GM10248 (cell line): ENCODE data around the gene H2AZ1.

Source experiments
- CTCF ChIA-PET: fragments of 300-600 bp; sonication (Branson Sonifier 250); formaldehyde crosslinking; extraction: SDS; loops from one replicate; lab custom pipeline; 2021; ENCODE audit warnings: antibody characterized with exemption; lab: Yijun Ruan, JAX
- POLR2A ChIA-PET: fragments of 350-650 bp; sonication (Branson Sonifier 250); formaldehyde crosslinking; extraction: SDS; loops from one replicate; lab custom pipeline; 2020; ENCODE audit warnings: antibody characterized with exemption; lab: Yijun Ruan, JAX
- DNase-seq: peaks from one replicate; pipeline ENCODE4 v3.0.0; 2012; ENCODE audit errors: extremely low spot score
- TF ChIP-seq, protein P1 (sequence below): IDR thresholded peaks from 2 replicates; pipeline ENCODE4 v1.5.1; 2012; ENCODE audit warnings: mild to moderate bottlenecking, low read depth; ENCODE audit errors: extremely low read depth, missing control alignments, control extremely low read depth

The H2AZ1 gene

GRCh38 chr4:99949999-99950912, at the start of gene H2AZ1:
H2AZ1 (minus strand) TSS chr4:99950275; CDS start chr4:99950170, 105 bp downstream.
- TF ChIP-seq, protein P1, sequence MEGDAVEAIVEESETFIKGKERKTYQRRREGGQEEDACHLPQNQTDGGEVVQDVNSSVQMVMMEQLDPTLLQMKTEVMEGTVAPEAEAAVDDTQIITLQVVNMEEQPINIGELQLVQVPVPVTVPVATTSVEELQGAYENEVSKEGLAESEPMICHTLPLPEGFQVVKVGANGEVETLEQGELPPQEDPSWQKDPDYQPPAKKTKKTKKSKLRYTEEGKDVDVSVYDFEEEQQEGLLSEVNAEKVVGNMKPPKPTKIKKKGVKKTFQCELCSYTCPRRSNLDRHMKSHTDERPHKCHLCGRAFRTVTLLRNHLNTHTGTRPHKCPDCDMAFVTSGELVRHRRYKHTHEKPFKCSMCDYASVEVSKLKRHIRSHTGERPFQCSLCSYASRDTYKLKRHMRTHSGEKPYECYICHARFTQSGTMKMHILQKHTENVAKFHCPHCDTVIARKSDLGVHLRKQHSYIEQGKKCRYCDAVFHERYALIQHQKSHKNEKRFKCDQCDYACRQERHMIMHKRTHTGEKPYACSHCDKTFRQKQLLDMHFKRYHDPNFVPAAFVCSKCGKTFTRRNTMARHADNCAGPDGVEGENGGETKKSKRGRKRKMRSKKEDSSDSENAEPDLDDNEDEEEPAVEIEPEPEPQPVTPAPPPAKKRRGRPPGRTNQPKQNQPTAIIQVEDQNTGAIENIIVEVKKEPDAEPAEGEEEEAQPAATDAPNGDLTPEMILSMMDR, result no peak
- ChIA-PET CTCF (interaction anchor here (1.1 to 2.7 kb wide), 7 partner anchors 9 to 143 kb away, joined by 3 to 11 read pairs (median 3); no protein-coding TSS in a partner anchor), POLR2A (interaction anchor here (1.0 to 1.5 kb wide), 5 partner anchors 12 to 143 kb away, joined by 3 to 7 read pairs (median 5); partner anchors contain the start of genes DAPP1 and LAMTOR3)
- peak; percentile 97 for DNase-seq

- TF ChIP-seq, protein P1, result peak; percentile 39
- ChIA-PET POLR2A (interaction anchor here (0.6 kb wide), 1 partner anchor 19 kb away, joined by 4 read pairs; no protein-coding TSS in a partner anchor), CTCF (interaction anchor here (0.7 to 3.4 kb wide), 19 partner anchors 9 to 101 kb away, joined by 3 to 16 read pairs (median 4); no protein-coding TSS in a partner anchor)
- DNase-seq, result peak; percentile 18
These were observed 48.2 kb upstream of the H2AZ1 start for GRCh38 chr4:99998062-99998867.

- DNase-seq, result no peak
- CTCF ChIA-PET, result interaction anchor here (1.2 to 2.4 kb wide), 4 partner anchors 8 to 101 kb away, joined by 3 to 10 read pairs (median 4); no protein-coding TSS in a partner anchor
- POLR2A ChIA-PET, result no interaction called here
- TF ChIP-seq, protein P1, result no peak
These were observed 41.7 kb upstream of the H2AZ1 start for GRCh38 chr4:99991741-99992140.

DNA sequence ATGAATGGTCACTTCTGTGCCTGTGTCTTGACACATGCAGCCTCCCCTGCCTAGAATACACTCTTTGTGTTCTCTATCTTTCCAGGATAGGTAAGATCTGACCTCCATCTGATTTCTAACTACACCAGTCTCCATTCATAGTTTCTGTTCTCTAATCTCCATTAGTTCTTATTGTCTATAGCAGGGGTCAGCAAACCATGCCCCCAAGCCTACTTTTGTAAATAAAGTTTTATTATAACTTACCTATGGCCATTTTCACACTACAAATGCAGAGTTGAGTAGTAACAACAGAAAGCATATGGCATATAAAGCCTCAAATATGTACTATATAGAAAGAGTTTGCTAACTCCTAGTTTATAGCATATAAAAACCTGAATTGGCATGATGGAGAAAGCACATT, 37.6 kb upstream of the H2AZ1 start:
- no peak for DNase-seq
- ChIA-PET POLR2A (no interaction called here), CTCF (interaction anchor here (0.9 to 1.8 kb wide), 2 partner anchors 11 to 39 kb away, joined by 4 to 5 read pairs; no protein-coding TSS in a partner anchor)
- TF ChIP-seq, protein P1, result no peak

- CTCF ChIA-PET, result no interaction called here
- TF ChIP-seq, protein P1, result no peak
- POLR2A ChIA-PET, result interaction anchor here (0.6 kb wide), 1 partner anchor 84 kb away, joined by 3 read pairs; no protein-coding TSS in a partner anchor
- no peak for DNase-seq
These were observed 36.7 kb upstream of the H2AZ1 start for GRCh38 chr4:99986792-99987191.
